Glomerular endothelial cell (primary cell): ENCODE results near the gene PLPPR5. TPM values are rescaled to one million over a fixed set of nuclear protein-coding genes. Genes with fewer than 3 reads are reported as not detected.
"Not testable (repeated sequence)": the region's sequence is repeated elsewhere in the genome, so short reads cannot be mapped to it uniquely, and the experiment has no call there.

Experiments
- DNase-seq: peaks from one replicate; pipeline ENCODE4 v3.0.0-alpha.2; 2011; ENCODE audit warnings: low read depth, low spot score; ENCODE audit errors: extremely low read depth
- total RNA-seq: library from RNA; depleted of rRNA; stranded (reverse); fragments of >200 nt; gene quantifications from 2 replicates; pipeline ENCODE4 v1.2.3, GENCODE V29; 2015

Gene PLPPR5, protein sequence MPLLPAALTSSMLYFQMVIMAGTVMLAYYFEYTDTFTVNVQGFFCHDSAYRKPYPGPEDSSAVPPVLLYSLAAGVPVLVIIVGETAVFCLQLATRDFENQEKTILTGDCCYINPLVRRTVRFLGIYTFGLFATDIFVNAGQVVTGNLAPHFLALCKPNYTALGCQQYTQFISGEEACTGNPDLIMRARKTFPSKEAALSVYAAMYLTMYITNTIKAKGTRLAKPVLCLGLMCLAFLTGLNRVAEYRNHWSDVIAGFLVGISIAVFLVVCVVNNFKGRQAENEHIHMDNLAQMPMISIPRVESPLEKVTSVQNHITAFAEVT
- total RNA-seq = 0.05 and 0.06 TPM in 2 replicates

DNA sequence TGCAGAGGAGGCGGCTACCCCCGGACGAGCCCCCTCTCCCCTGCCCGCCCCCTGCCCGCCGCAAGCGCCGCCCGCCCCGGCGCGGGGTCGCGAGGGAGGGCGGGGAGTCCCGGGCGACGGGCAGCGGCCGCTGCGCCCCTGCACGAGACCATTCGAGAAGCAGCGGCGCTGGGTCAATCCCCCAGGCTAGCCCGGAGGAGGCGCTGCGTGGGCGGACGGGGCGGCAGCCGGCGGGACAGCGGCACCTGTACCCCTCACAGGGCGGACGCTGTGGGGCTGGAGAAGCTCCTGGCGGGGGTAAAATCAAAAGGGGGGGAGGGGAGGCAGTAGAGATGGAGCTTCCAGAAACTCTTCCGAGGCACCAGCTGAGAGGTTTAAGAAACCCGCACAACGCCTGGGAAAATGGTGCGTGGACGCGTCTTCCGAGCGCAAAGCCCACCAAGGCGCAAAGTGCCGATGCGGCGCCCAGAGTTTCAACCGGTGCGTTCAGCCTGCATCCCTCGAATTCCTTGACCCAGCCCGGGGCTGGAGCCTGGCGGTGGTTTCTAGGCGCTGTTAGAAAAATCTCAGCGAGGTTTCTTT, at the start of gene PLPPR5:
Gene PLPPR5, minus strand, starts transcription at position 1 of the 582 bp plus-strand sequence. CDS start 190 bp downstream, outside the sequence.
- no peak for DNase-seq

DNA sequence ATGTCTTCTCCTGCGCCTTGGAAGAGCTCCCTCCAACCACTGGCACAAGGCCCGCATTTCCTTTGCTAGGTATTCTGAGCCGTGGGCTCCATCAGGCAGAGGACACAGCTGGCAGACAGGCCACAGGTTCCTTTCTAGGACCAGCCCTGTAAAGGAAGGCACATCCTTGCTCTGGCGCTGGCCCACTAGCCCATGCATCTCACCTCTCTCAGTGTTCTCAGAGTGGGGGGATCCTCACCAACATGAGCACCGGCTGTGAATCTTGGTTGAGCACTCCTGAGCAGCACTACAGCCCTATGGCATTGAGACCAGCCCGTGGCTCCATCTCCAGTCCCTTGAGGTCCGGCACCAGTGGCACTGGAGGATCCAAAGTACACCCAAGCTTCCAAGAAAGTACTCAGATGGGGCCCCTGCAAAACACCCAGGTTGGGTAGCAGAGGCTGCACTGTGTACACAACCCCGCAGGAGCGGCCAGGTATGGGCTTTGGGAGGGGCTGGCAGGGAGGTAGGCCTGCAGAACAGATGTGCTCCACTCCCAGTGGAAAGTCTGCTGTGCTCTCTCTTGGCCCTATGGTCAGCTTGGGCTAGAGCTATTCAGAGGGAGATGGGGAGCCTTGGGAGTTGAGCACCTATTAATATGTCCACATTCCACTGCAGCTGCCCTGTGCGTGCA, 47.1 kb upstream of the PLPPR5 start:
- no peak for DNase-seq

DNA sequence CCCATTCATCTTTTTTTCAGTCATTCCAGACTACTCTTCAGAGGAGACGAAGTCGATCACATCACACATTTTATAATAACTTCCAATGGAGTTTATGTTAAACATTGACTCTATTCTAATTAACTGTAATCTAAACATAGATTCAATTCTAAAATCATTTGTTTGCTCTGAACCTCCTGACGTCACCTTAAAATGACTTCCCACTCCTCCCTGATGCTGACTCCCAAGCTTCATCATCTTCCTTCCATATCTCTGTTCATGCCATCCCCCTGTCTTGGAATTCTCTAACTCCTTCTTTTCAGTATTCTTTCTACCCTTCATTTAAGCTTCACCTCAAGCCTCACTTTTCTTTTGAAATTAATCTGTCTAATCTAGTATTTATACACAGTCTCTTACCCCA, 45.1 kb upstream of the PLPPR5 start:
- DNase-seq = no peak

DNA sequence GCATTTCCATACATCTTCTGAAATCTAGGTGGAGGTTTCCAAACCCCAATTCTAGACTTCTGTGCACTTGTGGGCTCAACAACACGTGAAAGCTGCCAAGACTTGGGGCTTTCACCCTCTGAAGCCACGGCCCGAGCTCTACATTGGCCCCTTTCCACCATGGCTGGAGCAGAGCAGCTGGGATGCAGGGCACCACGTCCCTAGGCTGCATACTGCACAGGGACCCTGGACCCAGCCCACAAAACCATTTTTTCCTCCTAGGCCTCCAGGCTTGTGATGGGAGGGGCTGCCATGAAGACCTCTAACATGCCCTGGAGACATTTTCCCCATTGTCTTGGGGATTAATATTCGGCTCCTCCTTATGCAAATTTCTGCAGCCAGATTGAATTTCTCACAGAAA, 32.1 kb upstream of the PLPPR5 start:
- DNase-seq = not testable (repeated sequence)

DNA sequence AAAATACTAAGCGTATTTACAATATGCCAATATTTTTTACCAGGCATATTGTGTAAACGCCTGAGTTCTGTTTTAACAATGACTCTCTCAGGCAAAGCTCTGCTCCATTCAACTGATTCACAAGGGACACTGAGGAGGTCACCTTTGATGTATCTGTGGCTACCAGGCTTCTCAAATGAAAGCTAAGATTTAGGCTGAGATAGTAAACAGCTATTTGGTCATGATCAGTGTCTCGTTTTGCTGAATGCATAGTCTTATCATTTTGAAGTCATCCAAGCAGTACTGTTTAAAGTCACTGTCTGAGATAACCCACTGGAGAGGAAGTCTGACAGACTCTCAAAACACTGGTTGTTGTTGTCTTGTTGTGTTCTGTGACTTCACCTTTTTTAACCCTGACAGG, 13.7 kb upstream of the PLPPR5 start:
- DNase-seq = no peak

DNA sequence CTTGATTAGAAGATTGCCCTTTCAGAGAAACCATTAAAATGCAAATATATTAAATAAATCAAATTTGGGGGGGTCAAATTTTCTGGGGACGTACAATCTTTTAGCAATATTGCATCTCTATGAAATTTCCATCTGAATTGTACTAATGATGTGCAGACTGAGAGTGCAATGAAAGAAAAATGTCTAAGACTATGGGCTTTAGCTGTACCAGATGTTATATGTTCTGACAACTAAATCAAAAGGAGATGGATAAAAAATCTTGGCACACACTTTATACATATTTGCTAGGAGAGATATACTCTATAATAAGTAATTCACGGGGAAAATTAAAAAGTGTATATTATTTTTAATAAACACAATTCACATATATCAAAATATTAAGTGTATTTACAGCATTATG, 13.0 kb upstream of the PLPPR5 start:
- no peak for DNase-seq

DNA sequence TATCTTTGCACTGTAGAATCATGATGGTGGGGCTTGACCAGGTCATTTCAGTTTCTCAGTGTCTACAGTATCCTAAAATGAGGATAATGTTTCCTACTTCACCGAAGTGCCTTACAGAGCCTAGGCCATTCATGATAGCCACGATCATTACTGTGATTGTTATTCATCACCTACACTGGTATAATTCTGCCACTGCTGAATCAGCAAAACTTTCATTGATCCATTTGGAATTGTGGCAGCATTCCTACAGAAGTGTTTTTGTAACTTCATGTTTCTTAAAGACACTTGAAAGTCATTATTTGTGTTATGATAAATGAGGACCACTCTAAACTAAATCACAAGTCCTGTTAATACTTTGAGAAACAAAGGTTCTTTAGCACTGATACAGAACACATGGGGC, 6.0 kb upstream of the PLPPR5 start:
- DNase-seq = no peak

DNA sequence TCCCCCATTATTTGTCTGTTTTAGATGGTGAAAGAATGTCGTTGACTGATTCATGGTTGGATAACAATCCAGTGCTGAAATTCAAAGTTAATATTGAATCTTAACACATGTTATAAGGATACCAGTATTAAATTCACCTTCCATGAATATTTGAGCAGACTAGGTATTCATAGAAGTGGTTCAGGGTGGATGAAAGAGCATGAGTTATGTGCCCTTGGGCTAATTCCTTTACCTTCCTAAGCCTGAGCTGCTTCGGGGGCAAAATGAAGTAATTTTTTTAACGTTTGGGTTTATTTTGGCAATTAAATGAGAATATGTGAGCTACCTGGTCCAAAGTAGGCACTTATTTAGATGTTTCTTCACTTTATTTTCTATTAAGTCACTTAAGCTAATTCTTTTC, 2.7 kb upstream of the PLPPR5 start:
- DNase-seq = no peak

DNA sequence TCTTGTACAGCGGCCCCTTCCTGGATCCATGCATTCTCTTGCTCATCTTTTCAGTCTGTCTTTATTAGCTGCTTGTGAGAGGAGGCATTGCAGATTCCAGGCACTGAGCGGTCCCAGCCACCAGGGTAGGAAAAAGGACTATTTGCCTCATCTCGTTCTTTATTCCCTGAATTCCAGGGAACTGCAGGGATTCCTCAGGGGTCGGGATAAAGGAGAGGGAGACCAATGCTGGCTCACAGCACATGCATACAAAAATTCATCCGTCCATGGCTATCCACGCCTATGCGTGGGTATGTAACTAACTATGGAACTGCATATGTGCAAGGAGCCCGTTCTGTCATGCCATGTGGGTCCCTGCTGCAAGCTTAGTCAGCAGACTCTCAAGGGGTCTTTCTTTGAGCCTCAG, 879 bp upstream of the PLPPR5 start:
- no peak for DNase-seq

DNA sequence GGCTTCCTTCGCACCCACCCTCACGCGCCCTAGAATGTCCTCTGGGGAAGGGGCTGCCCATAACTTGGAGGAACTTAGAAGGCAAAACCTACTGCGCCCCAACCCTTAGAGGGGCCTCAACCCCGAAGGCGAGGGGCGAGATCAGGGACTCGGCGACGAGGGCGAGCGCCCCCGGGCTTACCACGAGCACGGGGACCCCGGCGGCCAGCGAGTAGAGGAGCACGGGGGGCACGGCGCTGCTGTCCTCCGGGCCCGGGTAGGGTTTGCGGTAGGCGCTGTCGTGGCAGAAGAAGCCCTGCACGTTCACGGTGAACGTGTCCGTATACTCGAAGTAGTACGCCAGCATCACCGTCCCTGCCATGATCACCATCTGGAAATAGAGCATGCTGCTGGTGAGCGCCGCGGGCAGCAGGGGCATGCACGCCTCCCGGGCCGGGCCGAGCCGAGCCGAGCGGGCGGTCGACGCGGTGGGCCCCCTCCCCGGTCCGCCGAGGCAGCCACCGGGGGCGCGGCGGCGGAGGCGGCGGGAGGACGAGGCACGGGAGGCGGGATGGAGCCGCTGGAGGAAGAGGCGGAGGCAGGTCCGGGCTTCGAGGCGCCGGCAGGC, 304 bp downstream of the PLPPR5 start:
- DNase-seq = no peak

DNA sequence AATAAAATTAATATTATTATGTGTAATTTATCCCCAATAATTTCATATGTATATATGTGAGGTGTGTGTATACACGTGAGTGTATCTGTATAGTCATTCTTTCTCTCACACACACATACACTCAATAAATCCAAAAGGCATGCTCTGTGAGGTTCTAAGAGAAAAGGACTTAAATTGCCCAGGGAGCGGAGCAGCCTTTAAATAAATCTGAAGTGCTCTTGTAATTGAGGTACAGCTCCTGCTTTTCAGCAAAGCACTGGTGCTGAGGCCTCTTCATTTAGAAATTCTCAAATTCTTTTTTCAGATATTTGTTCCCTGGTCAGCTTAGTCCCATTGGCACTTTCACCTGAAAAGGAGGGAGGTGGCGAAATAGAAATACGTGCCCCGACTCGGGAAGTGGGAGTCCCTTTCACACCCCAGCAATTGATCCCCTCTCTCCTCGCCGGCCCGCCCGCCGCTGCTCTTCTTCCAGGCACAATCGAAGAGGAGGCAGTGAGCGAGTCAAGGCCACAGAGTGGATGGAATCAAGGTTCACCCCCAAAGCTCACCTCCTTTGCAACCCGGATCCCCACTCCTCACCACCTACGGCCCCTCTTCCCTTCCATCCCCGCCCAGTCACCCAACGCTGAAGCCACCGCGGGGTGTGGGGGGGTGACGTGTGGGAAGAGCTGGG, 944 bp downstream of the PLPPR5 start:
- no peak for DNase-seq

DNA sequence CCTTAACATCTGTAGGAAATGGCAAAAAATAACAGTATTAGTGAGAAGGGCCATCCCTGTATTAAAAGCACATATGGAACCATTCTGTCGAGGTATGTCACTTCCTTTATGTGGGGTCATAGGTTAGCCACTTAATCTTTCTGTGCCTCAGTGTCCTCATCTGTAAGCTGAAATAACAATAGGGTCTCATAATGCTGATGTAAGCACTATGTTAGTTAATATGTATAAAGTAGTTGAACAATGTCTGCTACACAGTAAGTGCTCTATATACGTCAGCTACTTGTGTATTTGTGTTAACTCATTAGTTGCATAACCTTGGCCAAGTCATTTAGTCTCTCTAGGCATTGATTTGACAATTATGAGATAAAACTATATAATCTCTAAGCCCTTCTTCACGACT, 11.8 kb downstream of the PLPPR5 start:
- no peak for DNase-seq

DNA sequence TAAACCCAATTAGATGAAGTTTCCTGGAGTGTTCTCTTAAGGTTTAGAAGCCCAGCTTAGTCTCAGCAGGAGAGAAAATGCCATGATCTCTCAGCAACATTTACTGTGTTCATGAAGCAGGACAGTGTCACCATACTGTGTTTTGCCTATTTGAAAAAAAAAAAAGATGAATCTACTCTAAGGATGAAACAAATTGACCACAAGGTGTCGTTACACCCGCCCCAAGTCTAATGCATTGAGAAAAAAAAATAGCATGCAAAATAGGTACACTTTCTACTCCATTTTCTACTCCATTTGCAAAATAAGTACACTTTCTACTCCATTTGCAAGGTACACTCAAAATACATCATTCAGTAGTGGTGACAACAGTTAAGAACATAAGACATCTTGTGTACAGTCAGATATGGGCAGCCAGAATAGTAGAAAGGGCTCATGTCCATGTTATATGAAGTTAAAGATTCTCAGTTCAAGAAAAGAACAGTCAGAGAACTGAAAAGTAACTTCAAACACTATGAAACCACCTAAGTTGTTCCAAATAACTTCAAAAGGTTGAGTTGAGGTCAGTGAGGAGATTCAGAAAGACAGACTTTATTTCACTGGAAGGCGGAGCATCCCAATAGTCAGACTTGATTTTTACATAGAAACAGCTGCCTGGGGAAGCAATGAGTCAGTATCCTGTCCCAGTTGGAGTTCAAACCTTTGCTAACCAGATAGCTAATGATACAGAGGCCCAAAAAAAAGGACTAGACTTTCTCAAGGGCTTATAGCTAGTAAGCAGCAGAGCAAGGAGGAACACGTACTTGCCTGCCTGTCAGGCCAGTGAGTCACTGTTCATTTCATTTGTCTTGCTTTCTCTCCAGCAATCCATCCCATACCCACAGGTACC, 13.3 kb downstream of the PLPPR5 start:
- peak; percentile 57 for DNase-seq

DNA sequence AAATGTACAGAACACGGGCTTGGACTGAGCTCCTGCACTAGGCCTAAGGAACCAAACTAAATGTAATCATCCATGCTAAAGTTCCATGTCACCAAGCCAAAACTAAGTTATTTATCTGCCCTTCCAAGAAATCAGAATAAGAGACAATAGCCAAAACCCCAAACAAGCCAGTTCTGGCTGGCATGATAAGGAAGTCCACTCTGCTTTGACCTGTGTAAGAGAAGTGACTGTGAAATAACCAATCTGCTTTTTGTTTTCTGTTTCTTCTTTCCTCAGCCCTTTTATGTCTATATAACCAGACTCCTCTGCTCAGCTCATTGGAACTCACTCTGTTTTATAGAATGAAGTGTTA, 15.1 kb downstream of the PLPPR5 start:
- no peak for DNase-seq

DNA sequence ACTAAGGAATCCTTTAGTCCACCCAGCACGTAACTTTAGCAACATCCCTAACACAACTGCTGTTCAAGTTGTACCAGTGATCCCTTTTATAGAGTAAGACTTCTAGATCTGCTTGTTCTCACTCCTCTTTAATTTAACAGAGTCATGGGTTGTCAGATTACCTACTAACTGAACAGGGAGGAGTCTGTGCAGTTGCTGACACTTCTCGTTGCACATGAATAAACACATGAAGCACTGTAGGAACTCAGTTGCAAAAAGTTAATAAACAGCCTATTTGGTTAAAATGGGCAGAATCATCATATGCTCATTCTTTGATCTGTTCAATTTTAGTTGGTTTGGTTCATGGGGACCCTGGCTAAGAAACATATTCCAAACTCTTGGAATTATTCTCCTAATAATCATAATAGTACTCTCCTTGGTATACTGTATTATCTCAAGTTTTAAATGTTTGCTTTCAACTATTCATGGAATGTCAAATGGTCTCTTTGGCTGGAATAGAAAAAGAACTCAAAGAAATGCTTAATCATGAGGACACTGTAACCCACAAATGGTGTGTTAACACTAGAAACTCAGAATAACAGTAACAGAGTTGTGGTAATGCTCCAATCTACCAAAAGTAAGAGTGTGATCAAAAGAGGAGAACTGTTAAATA, 15.6 kb downstream of the PLPPR5 start:
- no peak for DNase-seq

DNA sequence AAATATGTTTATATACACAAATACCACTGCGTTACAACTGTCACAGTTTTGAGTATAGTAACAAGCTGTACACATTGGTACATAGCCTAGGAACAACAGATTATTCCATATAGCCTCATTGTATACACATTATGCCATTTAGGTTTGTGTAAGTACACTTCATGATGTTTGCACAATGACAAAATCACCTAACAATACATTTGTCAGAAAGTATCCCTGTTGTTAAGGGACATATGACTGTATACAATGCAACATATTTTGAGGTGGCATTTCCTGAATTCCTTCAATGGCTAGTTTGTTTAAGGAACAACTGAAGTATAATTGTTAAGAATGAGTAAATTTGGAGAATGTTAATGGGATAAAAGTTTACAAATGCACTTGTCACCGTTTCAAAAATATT, 19.0 kb downstream of the PLPPR5 start:
- no peak for DNase-seq

DNA sequence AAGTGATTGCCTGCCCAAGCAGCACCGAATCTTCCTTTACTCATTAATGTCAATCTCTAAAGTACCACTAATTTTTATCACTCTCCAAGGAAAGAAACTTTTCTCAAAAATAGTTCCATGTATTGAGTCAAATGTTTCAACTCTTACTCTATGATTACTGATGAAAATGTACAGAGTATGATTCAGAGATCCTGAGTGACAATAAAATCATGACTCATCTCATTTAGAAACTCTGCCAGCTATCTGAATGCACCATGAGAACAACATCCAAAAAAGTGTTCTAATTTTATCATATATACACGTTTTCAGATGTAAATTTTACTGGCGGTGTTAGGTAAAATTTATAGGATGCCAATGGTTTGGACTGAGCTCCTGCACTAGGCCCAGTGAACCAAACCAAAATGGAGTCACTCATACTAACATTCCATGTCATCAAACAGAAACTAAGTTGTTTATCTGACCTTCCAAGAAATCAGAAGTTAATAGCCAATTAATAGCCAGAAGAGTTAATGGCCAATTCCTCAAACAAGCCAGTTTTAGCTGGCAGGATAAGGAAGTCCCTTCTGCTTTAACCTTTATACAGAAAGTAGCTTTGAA, 22.6 kb downstream of the PLPPR5 start:
- DNase-seq = no peak

DNA sequence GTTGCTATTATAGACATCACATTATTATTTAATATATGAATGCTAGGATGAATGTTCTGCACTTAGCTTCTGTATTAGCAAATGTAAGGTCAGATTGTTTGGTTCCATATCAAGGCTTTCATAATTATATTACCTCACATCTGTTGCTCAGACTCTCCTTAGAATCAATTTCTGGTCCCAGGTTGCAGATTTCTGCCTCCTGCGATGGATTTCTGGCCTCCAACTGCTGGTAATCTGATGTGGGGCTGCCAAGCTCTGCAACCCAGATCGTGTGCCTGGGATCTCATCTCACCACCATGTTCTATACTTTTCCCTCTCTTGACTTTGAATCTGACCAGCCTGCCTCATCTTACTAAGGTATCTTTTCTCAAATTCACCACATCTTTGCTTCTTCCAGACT, 25.2 kb downstream of the PLPPR5 start:
- DNase-seq = no peak

DNA sequence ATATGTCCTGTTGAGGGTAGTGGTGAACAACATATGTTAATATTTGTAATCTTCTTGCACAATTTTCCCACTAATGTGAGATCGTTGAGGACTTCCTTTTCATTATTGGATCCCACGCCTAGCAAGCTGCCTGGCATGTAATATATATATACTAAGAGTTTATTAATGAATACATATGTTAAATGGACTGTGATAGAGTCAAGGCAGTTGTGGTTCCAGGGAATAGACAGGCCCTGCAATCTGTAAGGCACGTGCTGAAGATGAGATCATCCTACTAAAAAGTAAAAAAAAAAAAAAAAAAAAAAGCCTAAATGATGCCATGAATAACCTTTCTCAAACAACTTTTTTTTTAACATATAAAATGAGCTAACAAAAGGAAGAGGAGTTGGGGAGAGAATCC, 28.9 kb downstream of the PLPPR5 start:
- no peak for DNase-seq
